ENCODE results near the gene CLNK.

CLNK gene

DNA sequence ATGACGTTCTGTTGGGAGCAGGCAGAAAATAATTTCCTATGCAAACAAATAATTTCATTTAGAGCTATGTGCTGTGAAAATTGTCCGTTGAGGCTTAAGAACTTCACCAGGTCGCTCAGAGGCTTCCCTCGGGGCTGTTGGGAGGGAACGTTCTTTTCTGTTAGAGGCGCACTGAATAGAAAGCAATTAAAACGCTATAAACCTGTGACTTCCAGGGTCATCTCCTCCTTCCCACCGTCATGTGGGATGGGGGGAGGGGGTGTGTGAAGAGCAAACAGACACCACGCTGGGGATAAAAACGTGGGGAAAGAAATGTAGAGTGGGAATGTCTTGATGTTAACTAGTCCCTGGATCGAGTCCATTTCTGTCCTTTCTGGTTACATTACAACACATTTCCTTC lies 192.1 kb downstream of the CLNK start:
- DNase-seq = no peak

DNA sequence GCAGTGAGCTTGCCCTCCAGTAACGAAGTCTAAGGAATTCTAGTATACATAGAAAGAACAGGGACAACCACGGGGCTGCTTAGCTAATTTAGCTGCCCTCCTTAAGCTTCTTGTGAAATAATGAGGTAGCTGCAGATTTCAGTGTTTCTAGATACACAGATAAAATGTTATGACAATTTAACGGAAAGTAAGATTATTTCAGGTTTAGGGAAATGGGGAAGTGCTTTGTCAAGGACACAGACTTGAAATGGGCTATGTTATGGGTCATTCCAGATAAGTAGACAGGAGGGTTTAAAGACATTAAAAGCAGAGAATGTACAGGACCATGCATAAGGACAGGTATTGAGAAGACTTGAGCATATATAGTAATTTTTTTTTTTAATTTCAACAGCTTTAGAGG lies 193.2 kb downstream of the CLNK start:
- no peak for DNase-seq

DNA sequence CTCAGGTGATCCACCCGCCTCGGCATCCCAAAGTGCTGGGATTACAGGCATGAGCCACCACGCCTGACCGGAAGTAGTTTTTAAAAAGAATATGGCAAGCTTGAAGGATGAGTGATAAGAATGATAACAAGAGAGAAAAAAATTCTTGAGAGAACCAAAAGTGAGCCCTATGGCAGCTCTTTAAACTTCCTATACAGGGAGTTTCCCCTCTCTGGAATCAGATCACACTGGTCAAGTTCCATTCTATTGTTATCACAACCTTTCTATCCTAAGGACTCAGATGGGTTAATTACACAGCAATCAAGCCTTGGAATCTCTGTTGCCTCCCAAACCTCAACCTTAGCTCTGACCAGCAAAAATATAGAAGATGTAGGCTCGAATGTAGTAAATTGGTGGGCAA lies 193.6 kb downstream of the CLNK start:
- DNase-seq = no peak

GRCh38 chr4:10482913-10483312 lies 201.7 kb downstream of the CLNK start:
- DNase-seq = no peak

- no peak for DNase-seq
Observed at GRCh38 chr4:10480616-10481015, 204.0 kb downstream of the CLNK start.

DNA sequence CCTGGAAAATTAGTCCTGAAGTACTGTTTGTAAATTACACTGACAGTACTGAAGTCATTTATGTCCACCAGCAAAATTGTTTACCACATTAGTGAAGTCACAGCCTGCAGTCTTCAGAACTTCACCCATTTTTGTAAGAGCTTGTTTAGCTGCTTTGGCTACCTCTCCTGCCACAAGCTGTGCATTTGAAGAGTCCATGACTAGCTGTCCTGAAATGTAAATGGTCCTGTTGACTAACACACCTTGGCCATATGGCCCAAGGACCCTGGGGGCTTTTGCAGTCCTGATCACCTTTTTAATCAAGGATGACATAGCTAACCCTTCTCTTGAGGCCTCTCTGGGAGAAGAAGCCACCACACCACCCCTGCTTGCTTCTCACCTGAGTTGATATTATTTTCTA lies 205.9 kb downstream of the CLNK start:
- DNase-seq = no peak

DNA sequence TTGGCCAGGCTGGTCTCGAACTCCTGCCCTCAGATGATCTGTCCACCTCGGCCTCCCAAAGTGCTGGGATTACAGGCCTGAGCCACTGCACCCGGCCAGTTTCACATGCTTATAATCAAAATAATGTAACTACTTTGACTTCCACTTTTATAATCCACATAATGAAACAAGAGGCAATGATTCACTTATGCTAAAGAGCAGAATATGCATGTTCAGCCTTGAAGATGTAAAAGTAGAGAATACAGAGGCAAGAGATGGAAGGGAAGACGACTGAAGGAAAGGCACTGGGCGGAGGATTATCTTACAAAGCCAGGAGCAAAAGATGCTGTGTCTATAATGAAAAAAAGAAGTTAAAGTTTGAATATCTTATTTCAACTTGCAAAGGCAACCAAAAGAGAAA lies 214.1 kb downstream of the CLNK start:
- DNase-seq = no peak

DNA sequence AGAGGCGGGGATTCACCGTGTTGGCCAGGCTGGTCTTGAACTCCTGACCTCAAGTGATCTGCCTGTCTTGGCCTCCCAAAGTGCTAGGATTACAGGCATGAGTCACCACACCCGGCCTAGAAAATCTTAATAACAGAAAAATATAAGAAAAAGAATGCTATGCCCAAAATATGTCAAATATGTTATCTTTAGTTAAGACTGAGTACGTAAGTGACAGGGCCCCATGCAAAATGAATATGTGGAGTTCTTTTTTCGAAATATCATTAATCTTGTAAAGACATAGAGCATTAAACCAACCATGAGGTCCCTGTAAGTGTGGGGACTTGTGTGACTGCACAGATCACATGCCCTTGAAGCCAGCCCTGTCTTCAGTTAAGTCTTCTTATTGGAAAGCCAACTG lies 218.4 kb downstream of the CLNK start:
- no peak for DNase-seq

DNA sequence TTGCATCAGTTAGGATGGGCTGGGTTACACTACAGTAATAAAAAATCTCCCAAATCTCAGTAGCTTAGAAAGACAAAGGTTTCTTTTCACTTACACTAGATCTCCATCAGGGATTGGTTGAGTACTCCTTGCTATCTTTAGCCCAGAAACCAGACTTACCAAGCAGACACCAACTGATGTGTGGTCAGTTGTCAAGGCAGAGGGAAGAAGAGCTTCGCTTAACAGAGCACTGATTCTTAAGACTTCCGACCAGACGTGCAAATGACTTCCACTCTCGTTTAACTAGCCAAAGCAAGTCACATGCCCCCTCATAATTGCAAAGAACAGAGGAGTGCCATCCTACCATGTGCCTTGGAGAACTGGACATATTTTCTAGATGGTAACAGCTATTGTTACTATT lies 221.7 kb downstream of the CLNK start:
- DNase-seq = no peak

GRCh38 chr4:10461850-10462400 lies 222.6 kb downstream of the CLNK start:
- DNase-seq = no peak

DNA sequence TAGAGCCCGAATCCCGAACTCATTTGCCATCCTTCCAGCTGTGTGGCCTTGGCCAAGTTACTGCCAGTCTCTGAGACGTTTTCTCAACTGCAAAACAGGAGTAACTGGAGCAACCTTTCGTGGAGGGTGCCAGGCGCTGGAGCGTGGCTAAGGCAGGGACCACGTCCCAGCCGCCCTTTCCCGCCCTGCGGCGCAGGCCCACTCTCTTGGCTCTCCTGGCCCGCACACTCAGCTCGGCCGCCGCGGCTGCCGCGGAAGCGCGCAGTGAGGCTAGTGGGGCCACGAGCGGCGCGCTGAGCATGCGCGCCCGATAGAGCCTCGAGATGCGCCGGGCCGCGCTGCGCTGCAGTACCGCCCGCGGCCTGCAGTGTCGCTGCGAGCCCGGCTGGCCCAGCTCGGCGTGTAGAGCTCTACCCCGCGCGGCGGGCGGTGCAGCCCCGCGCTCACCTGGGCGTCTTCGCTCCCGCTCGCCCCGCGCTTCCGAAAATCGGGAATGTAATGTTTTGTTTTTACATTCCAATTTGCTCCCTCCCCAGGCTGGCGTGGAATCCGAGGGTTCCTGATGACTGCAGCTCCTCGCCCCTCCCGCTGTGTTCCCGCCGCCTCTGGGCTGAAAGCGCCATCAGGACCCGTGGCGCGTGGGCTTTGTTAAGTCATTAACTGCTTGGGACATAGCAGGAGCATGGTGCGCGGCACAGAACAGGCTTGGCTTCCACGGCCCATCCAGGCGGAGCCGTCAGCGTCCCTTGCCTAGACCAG lies 223.3 kb downstream of the CLNK start:
- DNase-seq = peak; percentile 70

- peak; percentile 45 for DNase-seq
Observed at GRCh38 chr4:10460313-10461047, 224.1 kb downstream of the CLNK start.

GRCh38 chr4:10459305-10459704 lies 225.3 kb downstream of the CLNK start:
- no peak for DNase-seq

GRCh38 chr4:10458177-10458576 lies 226.4 kb downstream of the CLNK start:
- no peak for DNase-seq

GRCh38 chr4:10457255-10457801 lies 227.2 kb downstream of the CLNK start, which contains the start of gene ZNF518B:
Gene ZNF518B (minus strand): TSS chr4:10457426. CDS start chr4:10446328, 11,098 bp downstream.
- DNase-seq = peak; percentile 74

GRCh38 chr4:10456595-10457254 lies 227.8 kb downstream of the CLNK start:
- DNase-seq = peak; percentile 58

DNA sequence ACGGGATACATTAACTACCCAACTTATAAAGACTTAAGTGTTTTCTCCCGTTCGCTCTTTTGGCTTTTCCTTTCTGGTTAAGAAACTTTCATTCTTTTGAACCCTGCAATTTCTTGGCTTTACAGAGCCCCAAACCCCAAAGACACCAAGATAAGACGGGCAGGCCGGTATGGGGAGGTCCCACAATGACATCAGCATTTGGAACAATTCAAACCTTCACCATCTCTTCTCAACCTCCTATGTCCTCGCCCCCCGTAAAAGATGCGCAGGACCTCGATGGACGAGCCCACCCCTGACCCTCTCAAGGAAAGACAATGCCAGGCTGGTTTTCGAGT lies 228.3 kb downstream of the CLNK start:
- DNase-seq = no peak

DNA sequence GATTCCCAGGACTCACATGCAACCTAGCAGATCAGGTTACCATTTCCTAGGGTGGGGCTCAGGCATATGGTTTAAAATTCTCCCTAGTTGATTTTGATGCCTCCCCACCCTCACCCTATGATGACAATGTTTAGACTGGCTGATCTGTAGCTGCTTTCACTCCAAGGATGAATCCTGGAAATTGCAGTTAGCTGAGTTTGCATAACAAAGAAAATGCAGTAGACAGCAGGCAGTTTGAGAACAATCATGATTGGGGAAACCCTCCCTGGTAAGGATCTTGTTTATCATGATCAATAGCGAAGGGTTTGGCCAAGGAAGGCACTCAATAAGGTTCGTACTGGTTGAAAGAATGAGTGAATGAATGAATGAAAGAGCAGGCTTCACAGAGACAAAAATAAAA lies 229.4 kb downstream of the CLNK start:
- DNase-seq = no peak

DNA sequence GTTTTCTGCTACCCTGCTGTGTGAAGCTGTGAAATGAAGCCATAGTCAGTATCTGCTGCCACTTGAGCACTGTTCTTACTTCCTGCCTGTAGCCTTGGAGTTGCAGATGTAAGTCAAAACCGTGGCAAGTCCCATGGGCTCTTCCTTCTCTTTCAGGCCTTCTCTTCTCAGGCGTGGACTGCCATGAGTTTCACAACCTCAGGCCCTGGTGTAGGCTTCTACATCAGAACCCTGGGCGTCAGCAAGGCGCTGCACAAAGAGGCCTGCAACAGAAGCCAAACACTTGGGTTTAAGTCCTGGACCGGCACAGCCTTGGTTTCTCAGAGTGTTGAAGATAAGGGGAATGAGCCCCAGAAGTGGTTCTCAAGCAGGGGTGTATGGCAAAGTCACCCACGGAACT lies 229.8 kb downstream of the CLNK start:
- no peak for DNase-seq

DNA sequence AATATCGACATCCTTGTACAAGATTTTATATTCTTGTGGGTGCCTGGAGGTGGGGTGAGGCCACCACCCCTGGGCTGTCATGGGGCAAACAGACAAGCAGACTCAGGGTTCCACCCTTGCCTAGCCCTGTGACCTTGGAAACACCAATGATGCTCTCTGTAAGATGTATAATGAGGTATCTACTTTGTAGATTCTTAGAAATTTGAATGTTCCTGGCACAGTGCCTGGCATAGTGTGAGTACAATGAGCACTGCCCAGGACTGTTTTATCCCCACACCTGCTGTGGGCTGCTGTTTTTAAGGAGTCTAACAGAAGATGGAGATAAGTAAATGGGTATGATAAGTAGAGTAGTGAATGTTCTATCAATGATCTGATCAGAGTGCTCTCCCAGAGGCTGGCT lies 230.4 kb downstream of the CLNK start:
- DNase-seq = no peak

DNA sequence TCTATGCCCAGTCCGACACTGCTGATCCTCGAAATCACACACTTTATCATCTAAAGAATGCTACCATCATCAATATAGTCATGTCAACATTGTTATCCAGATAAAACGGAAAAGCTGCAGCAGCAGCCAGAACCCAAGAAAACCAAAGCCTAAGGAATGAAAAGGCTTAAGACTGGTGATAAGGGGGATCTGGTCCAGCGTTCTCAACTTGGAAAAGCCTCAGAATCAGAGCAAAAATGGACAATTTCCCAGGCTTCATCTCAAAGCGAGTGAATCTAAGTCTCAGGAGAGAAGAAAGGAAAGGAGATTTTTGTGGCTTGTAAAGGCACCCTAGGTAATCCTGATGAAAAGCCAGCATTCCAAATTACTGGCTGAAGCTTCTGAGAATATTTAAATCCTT lies 235.6 kb downstream of the CLNK start:
- DNase-seq = no peak

- DNase-seq = no peak
Observed at GRCh38 chr4:10442976-10443375, 241.6 kb downstream of the CLNK start.

DNA sequence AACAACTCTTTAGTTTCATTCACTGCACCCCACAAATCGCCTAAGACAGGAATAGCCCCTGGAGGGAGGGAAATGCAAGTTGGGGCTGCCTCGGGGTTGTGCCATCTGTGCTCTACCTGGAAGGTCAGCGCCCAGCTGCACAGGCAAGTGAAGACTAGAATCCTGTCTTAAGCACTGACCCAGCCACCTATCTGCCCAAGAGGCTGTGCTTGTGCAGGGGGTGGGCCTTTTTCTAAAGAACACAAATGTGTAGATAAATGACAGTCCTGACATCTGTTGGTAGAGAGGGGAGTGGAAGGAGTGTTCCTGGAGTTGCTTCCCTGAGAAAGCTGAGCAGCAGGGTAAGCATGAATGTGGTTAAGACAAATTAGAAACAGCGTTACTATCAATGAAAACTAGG lies 243.1 kb downstream of the CLNK start:
- no peak for DNase-seq

GRCh38 chr4:10438924-10439323 lies 245.6 kb downstream of the CLNK start:
- no peak for DNase-seq
